Activated CD4-positive, alpha-beta T cell treated with anti-CD3 and anti-CD28 coated beads, Interleukin-2, amount 10 ng/mL, durations not matched to agents 24 days and 14 days (primary cell): ENCODE measurements around the gene PLEKHH2. TPM values are rescaled to one million over a fixed set of nuclear protein-coding genes. Genes with fewer than 3 reads are reported as not detected.

Source experiments
- DNase-seq: peaks from one replicate; pipeline ENCODE4 v3.0.0; 2022
- H3K27ac Mint-ChIP-seq: one replicate; pipeline ENCODE4 v1.8.0; 2022; ENCODE audit warnings: mild to moderate bottlenecking, mixed read lengths
- H3K27me3 Mint-ChIP-seq: one replicate; pipeline ENCODE4 v1.8.0; 2022; ENCODE audit warnings: mixed read lengths
- H3K36me3 Mint-ChIP-seq: one replicate; pipeline ENCODE4 v1.8.0; 2022; ENCODE audit warnings: low read depth, mild to moderate bottlenecking, mixed read lengths
- H3K4me1 Mint-ChIP-seq: one replicate; pipeline ENCODE4 v1.8.0; 2021; ENCODE audit warnings: mixed read lengths
- H3K4me3 Mint-ChIP-seq: one replicate; pipeline ENCODE4 v1.8.0; 2022; ENCODE audit warnings: mild to moderate bottlenecking, moderate library complexity, mixed read lengths
- H3K9me3 Mint-ChIP-seq: one replicate; pipeline ENCODE4 v1.8.0; 2021; ENCODE audit warnings: mixed read lengths
- intact Hi-C: fragments of 100-400 bp; cut with micrococcal nuclease; formaldehyde crosslinking; loops from one replicate; pipeline ENCODE4 v1.15.1; 2023
- total RNA-seq: library from RNA; stranded (reverse); gene quantifications from 2 replicates; pipeline ENCODE4 v1.2.3, GENCODE V29; 2022

Gene PLEKHH2
- total RNA-seq, 1 donor from 2014 or later: 0.65 TPM

DNA sequence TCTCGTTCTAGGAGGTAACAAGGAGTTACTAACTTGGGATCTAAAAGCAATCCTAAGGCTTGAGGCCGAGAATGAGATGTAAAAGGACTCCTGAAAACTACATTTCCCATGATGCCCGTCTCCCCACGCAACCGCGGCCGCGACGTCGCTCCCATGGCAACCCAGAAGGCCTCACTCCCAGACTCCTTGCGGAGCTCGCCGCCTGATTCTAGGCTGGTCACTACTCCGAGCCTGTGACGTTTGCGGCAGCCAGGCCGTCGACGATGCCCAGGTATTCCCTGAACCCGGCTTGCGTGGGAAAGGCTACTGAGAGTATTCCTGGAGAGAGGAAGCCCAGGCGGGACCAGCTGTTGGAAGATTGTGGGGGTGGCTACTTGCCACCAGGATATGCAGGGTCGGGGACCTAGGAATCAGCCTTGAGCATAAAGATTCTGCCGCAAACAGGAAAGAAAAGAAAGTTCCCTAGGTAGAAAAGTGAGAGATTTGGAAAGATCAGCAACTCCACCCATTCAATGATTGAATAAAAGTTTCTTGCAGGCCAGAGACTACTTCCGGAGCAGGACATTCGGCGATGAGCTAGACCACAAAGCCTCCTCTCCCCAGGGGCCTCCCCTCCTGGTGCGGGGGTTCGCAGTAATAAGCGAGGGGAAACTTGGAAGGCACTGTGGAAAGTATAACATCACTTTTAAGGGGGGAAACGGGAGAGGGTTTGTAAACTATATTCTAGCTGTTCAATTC lies 137.0 kb downstream of the PLEKHH2 start, which contains the start of gene DYNC2LI1:
DYNC2LI1 (plus strand) TSS at position 164 of the 738 bp plus-strand sequence; CDS start at position 264, 100 bp downstream.
- DNase-seq: peak; percentile 94
- no peaks in the 10 kb centered on the region for H3K36me3 Mint-ChIP-seq
- peak within 1 kb of the TSS; percentile 95 for H3K27ac Mint-ChIP-seq
- H3K27me3 Mint-ChIP-seq: no peaks in the 10 kb centered on the region
- intact Hi-C loops: loop anchor here (1.0 to 10.0 kb wide), 5 partner anchors 137 to 964 kb away; partner anchors contain the start of genes CAMKMT, PLEKHH2 and PREPL
- H3K4me1 Mint-ChIP-seq: peaks cover 18% of the 10 kb centered on the region
- no peaks in the 10 kb centered on the region for H3K9me3 Mint-ChIP-seq
- H3K4me3 Mint-ChIP-seq: peak within 1 kb of the TSS; percentile 99

DNA sequence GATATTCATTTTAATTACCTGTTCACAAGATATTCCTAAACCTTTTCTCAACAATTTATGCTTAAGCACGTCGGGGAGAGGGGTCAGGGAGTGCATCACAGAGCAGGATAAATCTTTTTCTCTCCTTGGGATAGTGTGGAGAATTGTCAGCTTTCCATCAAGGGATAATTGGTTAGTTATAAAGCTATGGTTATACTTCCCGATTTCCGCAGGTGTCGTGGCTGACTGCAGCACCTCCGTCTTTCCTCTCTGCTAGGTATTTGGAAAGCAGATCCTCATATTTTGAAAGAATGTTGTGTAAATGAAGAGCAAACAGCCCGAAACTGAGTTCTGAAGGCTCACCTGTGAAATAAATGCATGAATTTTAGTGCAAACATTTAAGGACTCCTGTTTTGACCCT lies 137.6 kb downstream of the PLEKHH2 start:
- Mint-ChIP-seq H3K27me3 (no peaks in the 10 kb centered on the region), H3K27ac (peak overlapping the region; percentile 95), H3K9me3 (peaks cover 3% of the 10 kb centered on the region), H3K4me1 (peaks cover 18% of the 10 kb centered on the region), H3K4me3 (peak overlapping the region; percentile 99), H3K36me3 (peaks cover 2% of the 10 kb centered on the region)
- intact Hi-C loops: loop anchor here (1.0 to 10.0 kb wide), 5 partner anchors 137 to 964 kb away; partner anchors contain the start of genes CAMKMT, PLEKHH2 and PREPL
- DNase-seq: no peak

GRCh38 chr2:43776324-43776723 lies 139.3 kb downstream of the PLEKHH2 start:
- Mint-ChIP-seq H3K4me3 (no peak overlapping the region), H3K36me3 (peaks cover 2% of the 10 kb centered on the region), H3K9me3 (peaks cover 3% of the 10 kb centered on the region), H3K4me1 (peaks cover 18% of the 10 kb centered on the region), H3K27me3 (no peaks in the 10 kb centered on the region), H3K27ac (peak overlapping the region; percentile 16)
- intact Hi-C loops: loop anchor here (10.0 kb wide), 2 partner anchors 482 to 588 kb away; partner anchors contain the start of genes CAMKMT and PREPL
- no peak for DNase-seq

DNA sequence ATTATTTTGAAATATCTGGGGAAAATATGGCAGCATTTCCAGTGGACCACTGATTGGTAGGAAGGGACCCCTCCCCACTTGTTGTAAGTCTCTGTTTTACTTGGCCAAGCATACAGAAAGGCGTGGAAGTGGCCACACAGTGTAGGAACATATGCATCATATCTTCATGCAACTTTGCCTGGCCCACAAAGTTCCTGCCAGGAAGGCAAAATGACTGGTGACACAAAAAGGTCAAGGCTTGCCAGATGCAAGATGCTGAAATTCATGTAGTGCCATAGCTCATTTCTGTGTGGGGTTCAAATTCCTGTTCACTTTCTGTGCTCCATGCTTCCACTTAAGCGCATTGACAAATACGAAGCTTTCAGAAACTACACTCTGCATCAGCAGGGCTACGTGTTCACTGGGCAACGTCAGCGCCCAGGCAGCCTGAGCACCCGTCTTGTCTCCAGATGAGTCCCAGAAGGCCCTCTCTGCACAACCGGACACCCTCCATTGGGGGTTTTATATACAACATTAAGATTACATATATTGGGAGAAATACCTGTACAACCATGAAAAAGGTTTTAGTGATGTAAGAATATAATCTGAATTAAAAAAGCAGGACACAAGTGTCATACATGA lies 140.4 kb downstream of the PLEKHH2 start:
- Mint-ChIP-seq H3K27ac (no peak overlapping the region), H3K36me3 (peaks cover 2% of the 10 kb centered on the region), H3K9me3 (peaks cover 3% of the 10 kb centered on the region), H3K27me3 (no peaks in the 10 kb centered on the region), H3K4me1 (peaks cover 18% of the 10 kb centered on the region), H3K4me3 (no peak overlapping the region)
- DNase-seq: no peak
- intact Hi-C loops: loop anchor here (10.0 kb wide), 2 partner anchors 483 to 587 kb away; partner anchors contain the start of genes CAMKMT and PREPL

DNA sequence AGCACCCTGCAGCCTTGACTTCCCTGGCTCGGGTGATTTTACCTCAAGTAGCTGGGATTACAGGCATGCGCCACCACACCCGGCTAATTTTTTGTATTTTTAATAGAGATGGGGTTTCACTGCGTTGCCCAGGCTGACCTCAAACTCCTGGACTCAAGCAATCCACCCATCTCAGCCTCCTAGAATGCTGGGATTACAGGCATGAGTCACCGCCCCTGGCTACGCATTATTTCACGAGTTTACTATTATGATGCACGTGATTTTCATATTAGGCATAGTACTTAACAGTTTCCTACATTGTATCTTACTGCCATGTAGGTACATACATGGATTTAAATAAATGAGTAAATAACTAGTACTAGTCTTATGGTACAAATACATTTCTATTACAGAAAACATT lies 141.2 kb downstream of the PLEKHH2 start:
- peaks cover 18% of the 10 kb centered on the region for H3K4me1 Mint-ChIP-seq
- no peak overlapping the region for H3K27ac Mint-ChIP-seq
- intact Hi-C loops: loop anchor here (10.0 kb wide), 2 partner anchors 483 to 587 kb away; partner anchors contain the start of genes CAMKMT and PREPL
- peaks cover 2% of the 10 kb centered on the region for H3K36me3 Mint-ChIP-seq
- no peak for DNase-seq
- H3K9me3 Mint-ChIP-seq: peaks cover 3% of the 10 kb centered on the region
- H3K4me3 Mint-ChIP-seq: no peak overlapping the region
- H3K27me3 Mint-ChIP-seq: no peaks in the 10 kb centered on the region

GRCh38 chr2:43787895-43788294 lies 150.8 kb downstream of the PLEKHH2 start:
- Mint-ChIP-seq H3K4me1 (no peaks in the 10 kb centered on the region), H3K27me3 (no peaks in the 10 kb centered on the region), H3K27ac (no peak overlapping the region), H3K36me3 (peaks cover 1% of the 10 kb centered on the region), H3K4me3 (no peak overlapping the region), H3K9me3 (no peaks in the 10 kb centered on the region)
- intact Hi-C loops: no loop called here
- DNase-seq: no peak

DNA sequence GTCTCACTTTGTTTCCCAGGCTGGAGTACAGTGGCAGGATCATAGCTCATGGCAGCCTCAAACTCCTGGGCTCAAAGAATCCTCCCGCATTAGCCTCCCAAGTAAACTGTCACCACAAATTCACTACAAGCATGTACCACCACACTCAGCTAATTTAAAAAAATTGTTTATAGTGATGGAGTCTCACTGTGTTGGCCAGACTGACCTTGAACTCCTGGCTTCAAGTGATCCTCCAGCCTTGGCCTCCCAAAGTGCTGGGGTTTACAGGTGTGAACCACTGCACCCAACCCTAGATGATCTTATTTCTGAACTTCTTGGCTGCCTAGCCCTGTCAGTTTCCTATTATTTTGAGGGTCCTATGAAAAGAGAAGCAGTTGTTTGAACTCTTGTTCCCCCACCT lies 151.6 kb downstream of the PLEKHH2 start:
- no peaks in the 10 kb centered on the region for H3K9me3 Mint-ChIP-seq
- no peaks in the 10 kb centered on the region for H3K27me3 Mint-ChIP-seq
- DNase-seq: peak; percentile 37
- no peak overlapping the region for H3K4me3 Mint-ChIP-seq
- no peak overlapping the region for H3K27ac Mint-ChIP-seq
- no peaks in the 10 kb centered on the region for H3K4me1 Mint-ChIP-seq
- intact Hi-C loops: no loop called here
- H3K36me3 Mint-ChIP-seq: peaks cover 1% of the 10 kb centered on the region

DNA sequence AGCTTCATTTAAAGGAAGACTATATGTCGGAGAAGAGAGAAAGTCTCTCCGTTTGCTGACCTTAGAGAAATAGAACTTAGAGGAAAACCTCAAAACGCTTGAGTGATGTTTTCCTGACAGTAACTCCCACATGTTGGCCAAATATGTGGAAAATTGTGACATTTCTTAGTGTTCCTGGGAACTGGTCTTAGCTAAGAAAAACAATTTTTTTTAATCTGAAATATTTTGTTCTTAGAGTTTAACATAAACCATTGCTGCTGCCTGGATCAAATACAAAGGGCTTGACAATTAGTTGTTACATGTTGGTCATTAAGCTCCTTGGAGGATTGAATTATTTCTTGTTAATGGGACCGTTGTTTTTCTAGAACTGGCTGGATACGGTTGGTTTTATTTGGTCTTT lies 153.1 kb downstream of the PLEKHH2 start:
- no peak overlapping the region for H3K27ac Mint-ChIP-seq
- DNase-seq: no peak
- no peak overlapping the region for H3K4me3 Mint-ChIP-seq
- H3K9me3 Mint-ChIP-seq: no peaks in the 10 kb centered on the region
- intact Hi-C loops: no loop called here
- H3K27me3 Mint-ChIP-seq: no peaks in the 10 kb centered on the region
- peaks cover 1% of the 10 kb centered on the region for H3K36me3 Mint-ChIP-seq
- H3K4me1 Mint-ChIP-seq: no peaks in the 10 kb centered on the region

DNA sequence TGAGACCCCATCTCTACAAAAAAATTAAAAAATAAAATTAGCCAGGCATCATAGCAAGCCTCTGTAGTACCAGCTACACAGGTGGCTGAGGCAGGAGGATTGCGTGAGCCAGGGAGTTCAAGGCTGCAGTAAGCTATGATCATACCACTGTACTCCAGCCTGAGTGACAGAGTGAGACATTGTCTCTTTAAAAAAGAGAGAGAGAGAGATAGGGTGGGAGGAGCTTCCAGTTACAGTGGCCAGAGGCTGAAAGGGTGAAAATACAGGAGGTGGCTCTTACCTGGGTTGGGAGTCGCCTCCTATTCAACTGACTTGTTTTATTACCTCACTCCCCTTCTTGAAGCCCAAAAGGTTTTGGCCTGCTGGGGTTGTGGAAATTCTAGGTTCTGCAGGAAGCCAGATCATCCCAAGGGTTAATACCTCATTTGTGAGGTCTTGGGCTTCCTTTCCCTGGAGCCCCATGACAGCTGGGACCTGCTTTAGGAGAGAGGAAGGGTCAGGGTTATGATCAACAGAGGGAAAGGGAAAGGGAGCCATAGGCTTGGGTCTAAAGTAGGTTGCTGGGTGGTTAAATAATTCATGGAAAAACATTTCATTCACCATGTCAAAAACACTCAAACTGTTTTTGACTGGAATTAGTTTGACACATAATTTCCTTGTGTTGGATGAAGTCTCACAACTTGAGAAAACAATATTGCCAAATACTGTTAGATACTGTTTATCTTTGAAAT lies 154.1 kb downstream of the PLEKHH2 start:
- no peak overlapping the region for H3K4me3 Mint-ChIP-seq
- intact Hi-C loops: no loop called here
- H3K36me3 Mint-ChIP-seq: peaks cover 1% of the 10 kb centered on the region
- H3K9me3 Mint-ChIP-seq: no peaks in the 10 kb centered on the region
- no peak for DNase-seq
- no peak overlapping the region for H3K27ac Mint-ChIP-seq
- H3K27me3 Mint-ChIP-seq: no peaks in the 10 kb centered on the region
- no peaks in the 10 kb centered on the region for H3K4me1 Mint-ChIP-seq

DNA sequence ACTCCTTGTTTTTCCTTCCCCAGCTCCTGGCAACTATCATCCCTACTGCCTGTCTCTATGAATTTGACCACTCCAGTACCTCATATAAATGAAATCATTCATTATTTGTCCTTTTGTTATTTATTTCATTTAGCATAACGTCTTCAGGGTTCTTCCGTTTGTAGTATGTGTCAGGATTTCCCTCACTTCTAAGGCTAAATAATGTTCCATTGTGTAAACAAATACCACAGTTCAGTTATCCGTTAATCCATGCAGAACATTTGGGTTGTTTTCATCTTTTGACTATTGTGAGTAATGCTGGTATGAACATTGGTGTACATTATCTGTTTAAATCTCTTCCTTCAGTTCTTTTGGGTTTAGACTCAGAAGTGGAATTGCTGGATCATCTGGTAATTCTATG lies 155.6 kb downstream of the PLEKHH2 start:
- Mint-ChIP-seq H3K36me3 (peaks cover 1% of the 10 kb centered on the region), H3K4me3 (no peak overlapping the region), H3K27ac (no peak overlapping the region), H3K9me3 (no peaks in the 10 kb centered on the region), H3K27me3 (no peaks in the 10 kb centered on the region), H3K4me1 (no peaks in the 10 kb centered on the region)
- DNase-seq: no peak
- intact Hi-C loops: no loop called here

GRCh38 chr2:43794956-43795355 lies 157.9 kb downstream of the PLEKHH2 start:
- no peak overlapping the region for H3K4me3 Mint-ChIP-seq
- H3K4me1 Mint-ChIP-seq: no peaks in the 10 kb centered on the region
- H3K36me3 Mint-ChIP-seq: no peaks in the 10 kb centered on the region
- DNase-seq: no peak
- intact Hi-C loops: no loop called here
- H3K27me3 Mint-ChIP-seq: no peaks in the 10 kb centered on the region
- no peaks in the 10 kb centered on the region for H3K9me3 Mint-ChIP-seq
- no peak overlapping the region for H3K27ac Mint-ChIP-seq

DNA sequence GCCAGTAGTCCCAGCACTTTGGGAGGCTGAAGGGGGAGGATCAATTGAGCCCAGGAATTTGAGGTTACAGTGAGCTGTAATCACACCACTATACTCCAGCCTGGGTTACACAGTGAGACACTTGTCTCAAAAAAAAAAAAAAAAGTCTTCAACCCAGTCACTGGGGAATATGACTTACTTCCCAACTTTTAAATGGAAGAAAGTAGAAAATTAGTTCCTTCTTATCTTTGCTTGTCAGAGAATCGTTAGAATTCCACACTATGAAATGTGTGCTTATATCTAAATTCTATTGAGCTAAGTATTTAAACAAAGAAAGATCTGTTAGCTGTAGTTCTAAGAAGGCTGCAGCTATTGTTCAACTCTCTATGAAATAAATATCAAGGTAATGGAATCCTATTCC lies 159.1 kb downstream of the PLEKHH2 start:
- Mint-ChIP-seq H3K9me3 (no peaks in the 10 kb centered on the region), H3K4me3 (no peak overlapping the region), H3K27me3 (no peaks in the 10 kb centered on the region), H3K36me3 (no peaks in the 10 kb centered on the region), H3K27ac (no peak overlapping the region), H3K4me1 (no peaks in the 10 kb centered on the region)
- intact Hi-C loops: no loop called here
- no peak for DNase-seq

DNA sequence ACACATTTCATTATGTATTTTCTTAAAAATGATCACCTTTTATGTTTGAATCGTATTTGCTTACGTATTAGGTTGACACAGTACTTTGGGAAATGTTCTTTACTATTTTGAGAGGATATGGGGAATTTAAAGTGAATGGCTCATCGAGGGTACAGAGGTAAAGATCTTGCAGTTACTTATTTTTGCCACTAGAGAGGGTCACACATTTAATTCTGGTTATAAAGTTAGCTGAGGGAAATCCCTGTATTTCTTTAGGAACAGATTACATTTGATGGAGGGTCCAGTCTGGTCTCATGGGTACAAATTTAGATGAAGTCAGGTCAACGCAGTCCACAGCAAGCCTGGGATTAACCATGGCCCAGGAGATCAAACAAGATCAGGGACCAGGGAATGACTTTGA lies 161.2 kb downstream of the PLEKHH2 start:
- Mint-ChIP-seq H3K27ac (no peak overlapping the region), H3K4me3 (no peak overlapping the region), H3K36me3 (no peaks in the 10 kb centered on the region), H3K4me1 (no peaks in the 10 kb centered on the region), H3K27me3 (no peaks in the 10 kb centered on the region), H3K9me3 (no peaks in the 10 kb centered on the region)
- intact Hi-C loops: no loop called here
- peak; percentile 26 for DNase-seq

DNA sequence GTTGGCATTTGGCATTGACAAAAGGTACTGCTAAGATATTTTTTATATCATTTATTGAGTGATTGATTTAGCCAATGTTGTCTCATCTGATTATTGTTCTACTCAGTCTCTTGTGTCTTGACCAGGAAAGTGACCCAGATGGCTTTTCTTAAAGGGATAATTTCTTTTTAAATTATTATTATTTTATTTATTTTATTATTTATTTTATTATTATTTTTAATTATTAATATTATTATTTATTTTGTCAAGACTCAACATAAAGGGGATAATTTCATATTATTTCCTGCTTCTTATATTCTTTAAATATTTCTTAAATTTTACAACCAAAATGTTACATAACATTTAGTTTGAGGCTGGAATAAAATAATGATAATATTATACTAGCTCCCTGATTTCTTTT lies 163.8 kb downstream of the PLEKHH2 start:
- H3K4me3 Mint-ChIP-seq: no peak overlapping the region
- DNase-seq: no peak
- H3K4me1 Mint-ChIP-seq: no peaks in the 10 kb centered on the region
- intact Hi-C loops: no loop called here
- no peaks in the 10 kb centered on the region for H3K9me3 Mint-ChIP-seq
- H3K27me3 Mint-ChIP-seq: no peaks in the 10 kb centered on the region
- no peak overlapping the region for H3K27ac Mint-ChIP-seq
- no peaks in the 10 kb centered on the region for H3K36me3 Mint-ChIP-seq
